Brain pericyte (primary cell): ENCODE results near the gene CASP3.
A peak's percentile ranks its signal among the peaks of the same experiment; 100 is the strongest.
"Not testable (repeated sequence)": the region's sequence is repeated elsewhere in the genome, so short reads cannot be mapped to it uniquely, and the experiment has no call there.

Experiments used
- DNase-seq: peaks from one replicate; pipeline ENCODE4 v3.0.0-alpha.2; 2012; ENCODE audit warnings: low read depth, low spot score

Gene CASP3

DNA sequence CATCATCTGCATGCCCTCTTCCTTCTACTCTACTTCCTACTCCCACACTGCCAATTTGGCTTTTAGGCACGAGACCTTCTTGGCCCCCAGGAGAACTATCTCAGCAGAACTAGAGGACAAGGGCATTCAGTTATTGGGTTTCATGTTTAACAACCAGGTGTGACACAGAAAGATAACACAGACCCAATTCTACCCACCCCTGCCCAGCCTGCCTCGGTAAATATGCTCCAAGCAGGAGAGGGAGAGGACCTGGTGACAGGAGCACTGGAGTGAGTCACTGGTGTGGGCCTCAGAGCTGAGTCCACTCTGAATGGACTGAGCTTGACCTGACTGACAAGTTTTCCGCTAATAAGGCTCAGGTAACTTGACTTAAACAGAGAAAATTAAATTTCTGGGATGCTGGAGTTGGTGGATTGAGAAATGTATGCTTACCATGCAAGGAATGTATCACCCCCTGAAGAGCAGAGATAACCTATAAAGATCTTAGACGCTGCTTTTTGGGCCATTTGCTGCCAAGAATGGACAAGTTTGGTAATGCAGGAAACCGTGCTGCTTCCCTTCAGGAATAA lies 52.5 kb downstream of the CASP3 start:
- DNase-seq: no peak

- DNase-seq: no peak
Measured at GRCh38 chr4:184596044-184596616, 53.1 kb downstream of the CASP3 start.

DNA sequence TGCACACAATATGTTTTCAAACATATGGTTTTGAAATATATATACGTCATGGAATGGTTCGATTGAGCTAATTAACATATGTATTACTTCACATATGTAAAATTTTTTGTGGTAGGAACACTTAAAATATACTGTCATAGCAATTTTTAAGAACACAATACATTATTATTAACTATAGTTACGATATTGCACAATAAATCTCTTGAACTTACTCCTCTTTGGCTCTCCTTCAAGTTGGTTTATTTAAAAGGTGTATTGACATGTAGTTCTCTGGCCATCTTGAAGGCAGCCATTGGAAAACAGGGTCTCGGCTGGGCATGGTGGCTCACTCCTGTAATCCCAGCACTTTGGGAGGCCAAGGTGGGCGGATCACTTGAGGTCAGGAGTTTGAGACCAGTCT lies 53.8 kb downstream of the CASP3 start:
- no peak for DNase-seq

DNA sequence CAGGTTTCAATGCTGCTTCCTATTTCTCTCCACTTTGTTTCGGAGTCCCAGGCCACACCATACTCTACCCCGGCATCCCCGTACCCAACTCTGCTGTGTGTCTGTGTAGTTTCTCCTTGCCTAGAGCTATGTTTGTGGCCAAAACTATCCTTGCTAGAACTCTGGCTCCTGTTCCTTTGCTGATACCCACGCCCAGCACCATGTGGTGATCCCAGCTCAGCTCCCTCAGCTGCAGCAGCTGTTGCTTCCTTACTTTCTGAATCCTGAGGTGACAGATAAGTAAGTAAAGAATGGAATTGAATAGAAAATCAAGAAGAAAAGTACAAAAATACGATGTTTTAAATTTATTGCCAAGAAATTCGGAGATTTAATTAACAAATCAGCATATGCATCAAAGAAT lies 55.8 kb downstream of the CASP3 start:
- DNase-seq: no peak

DNA sequence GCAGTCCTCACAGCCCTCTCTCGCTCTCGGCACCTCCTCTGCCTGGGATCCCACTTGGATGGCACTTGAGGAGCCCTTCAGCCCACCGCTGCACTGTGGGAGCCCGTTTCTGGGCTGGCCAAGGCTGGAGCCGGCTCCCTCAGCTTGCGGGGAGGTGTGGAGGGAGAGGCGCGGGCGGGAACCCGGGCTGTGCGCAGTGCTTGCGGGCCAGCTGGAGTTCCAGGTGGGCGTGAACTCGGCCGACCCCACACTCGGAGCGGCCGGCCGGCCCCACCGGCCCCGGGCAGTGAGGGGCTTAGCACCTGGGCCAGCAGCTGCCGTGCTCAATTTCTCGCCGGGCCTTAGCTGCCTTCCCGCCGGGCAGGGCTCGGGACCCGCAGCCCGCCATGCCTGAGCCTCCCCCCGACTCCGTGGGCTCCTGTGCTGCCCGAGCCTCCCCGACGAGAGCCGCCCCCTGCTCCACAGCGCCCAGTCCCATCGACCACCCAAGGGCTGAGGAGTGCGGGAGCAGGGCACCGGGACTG lies 57.4 kb downstream of the CASP3 start:
- not testable (repeated sequence) for DNase-seq

DNA sequence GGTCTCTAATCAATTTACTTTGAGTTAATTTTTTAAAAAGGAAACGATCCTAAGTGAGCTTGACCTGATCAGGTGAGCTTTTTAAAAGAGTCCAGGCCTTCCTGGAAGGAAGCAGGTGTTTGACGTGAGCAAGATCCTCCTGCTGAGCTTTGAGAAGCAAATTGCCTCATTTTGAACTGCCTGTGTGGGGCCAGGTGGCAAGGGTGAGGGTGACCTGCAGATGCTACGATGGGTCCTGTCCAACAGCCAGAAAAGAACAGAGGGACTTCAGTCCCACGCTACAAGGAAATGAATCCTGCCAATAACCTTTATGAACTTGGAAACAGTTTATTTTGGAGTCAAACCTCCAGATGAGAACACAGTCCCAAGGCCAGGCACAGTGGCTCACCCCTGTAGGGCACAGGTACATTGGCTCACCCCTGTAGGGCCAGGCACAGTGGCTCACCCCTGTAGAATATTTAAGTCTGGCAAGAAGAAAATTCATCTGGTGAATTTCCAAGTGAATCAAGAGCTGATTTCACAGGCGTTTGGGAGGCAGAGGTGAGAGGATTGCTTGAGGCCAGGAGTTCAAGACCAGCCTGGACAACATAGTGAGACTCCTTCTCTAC lies 58.1 kb downstream of the CASP3 start:
- no peak for DNase-seq

DNA sequence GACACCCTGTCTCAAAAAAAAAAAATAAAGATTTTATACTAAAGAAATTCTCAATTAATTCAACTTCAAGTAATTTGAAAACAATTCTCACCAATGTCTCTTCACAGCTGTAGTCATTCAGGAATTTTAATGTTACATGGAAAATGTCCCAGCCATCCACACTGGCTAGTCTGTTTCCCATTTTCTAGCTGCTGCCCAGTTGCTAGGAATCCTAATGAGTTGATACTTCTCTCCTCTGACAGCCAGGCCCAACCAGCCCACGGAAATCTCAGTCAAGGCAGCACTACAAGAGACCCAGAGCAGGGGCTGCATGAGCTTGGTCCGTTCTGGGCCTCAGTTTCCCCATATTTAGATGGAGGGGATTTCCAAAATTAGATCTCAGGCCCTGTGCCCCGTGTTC lies 59.1 kb downstream of the CASP3 start:
- DNase-seq: no peak

DNA sequence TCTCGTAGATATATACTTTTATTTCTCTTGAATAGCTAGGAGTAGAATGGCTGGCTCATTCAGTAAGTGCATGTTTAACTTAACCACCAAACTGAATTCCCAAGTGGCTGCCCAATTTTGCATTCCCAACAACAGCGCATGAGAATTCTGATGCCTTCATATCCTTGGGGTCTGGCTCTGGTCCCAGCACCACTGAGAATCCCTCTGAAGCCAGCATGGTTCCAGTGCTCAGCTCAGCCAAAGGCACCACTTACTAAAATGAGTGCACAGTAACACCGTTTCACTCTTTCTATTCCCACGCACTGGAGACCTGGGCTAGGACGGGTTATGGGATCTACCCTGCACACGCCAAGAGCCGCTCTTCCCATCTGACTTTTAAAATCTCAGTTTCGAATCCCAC lies 60.4 kb downstream of the CASP3 start:
- DNase-seq: peak; percentile 82

DNA sequence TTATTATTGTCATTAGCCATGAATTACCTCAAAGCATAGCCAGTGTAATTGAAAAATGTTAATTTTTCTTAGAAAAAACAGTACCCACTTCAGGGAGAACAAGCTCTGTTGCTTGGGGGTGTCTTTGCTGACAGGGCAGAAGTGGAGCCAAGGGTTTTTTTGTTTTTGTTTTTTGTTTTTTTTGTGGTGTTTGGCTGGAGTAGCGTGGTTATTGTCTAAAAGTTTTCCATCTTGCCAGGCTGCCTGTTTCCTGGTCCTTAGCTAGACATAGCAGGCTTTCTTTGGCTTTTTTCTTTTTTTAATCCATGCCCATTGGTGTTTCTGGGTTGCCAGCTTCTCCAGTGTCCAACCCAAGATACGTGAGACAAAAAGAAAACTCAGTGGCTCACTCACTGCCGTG lies 61.5 kb downstream of the CASP3 start:
- no peak for DNase-seq

DNA sequence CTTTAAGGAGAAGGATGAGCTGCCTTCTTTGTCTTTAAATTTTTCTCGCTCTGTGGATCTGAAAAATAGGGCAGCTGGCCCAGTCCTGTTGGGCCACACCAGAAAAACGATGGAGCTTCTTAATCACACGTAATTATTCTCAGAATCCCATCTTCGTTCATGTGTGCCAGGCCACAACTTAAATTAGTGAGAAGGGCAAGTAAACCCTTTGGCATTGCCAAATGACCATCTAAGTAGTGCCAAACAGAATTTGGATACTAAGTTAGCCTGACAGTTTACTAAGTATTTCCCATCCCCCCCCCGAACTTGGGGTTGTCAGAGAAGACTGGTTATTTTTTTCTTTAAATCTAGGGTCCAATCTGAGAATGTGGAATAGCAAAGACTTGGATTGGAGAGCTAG lies 62.0 kb downstream of the CASP3 start:
- DNase-seq: no peak

DNA sequence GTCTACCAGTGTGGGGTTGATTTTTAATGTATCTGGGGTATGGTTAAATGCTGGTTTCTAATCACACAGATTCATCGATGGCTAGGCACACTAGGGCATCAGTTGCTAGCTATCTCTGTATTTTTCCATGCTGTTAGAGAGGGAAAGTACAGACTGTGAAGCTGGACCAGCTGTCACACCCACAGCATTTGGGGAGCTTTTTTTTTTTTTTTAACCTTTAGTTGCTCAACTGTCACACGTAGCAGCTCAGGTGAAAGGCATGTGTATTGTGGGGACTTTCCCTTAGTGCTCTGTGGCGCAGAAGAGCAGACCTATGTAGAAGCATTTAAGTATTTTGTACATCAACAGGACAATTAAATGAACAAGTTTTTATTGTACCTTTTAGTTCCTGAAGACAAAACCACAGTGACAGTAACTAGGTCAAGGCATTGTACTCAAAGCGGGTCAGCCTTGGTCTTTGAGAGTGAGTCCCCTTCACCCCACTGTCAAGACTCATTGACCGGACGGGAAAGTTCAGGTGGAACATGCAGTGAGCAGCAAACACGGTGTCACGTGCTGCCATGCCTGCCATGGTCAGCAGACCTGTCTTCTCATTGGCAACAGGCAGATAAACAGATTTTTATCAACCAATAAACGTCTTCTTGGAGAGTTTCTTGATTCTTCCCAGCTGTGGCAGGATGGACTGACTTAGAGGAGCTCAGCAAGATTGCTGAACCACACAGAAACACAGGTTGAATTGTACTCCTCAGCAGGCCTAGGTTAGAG lies 65.3 kb downstream of the CASP3 start:
- DNase-seq: no peak
